BLaER1 (cell line): Measurements from ENCODE around the gene LRFN3.

Experiments used
- H3K27ac ChIP-seq: shearing (Covaris generic); formaldehyde crosslinking; 2 replicates; pipeline ENCODE4 v1.8.1; 2022
- H3K27me3 ChIP-seq: shearing (Covaris generic); formaldehyde crosslinking; 2 replicates; pipeline ENCODE4 v1.8.1; 2022
- H3K36me3 ChIP-seq: shearing (Covaris generic); formaldehyde crosslinking; 2 replicates; pipeline ENCODE4 v1.8.1; 2022
- H3K4me1 ChIP-seq: shearing (Covaris generic); formaldehyde crosslinking; 2 replicates; pipeline ENCODE4 v1.8.1; 2022
- H3K4me2 ChIP-seq: shearing (Covaris generic); formaldehyde crosslinking; 2 replicates; pipeline ENCODE4 v1.8.1; 2022
- H3K4me3 ChIP-seq: shearing (Covaris generic); formaldehyde crosslinking; 2 replicates; pipeline ENCODE4 v1.8.1; 2022
- H3K9ac ChIP-seq: shearing (Covaris generic); formaldehyde crosslinking; 2 replicates; pipeline ENCODE4 v1.8.1; 2022
- H3K9me3 ChIP-seq: shearing (Covaris generic); formaldehyde crosslinking; 2 replicates; pipeline ENCODE4 v1.8.1; 2022
- H4K20me1 ChIP-seq: shearing (Covaris generic); formaldehyde crosslinking; 2 replicates; pipeline ENCODE4 v1.8.1; 2022
- Cebpa-rat ChIP-seq: shearing (Covaris generic); IDR thresholded peaks from 2 replicates; pipeline ENCODE4 v1.8.1; 2022

The LRFN3 gene

GRCh38 chr19:35993923-35994598, 57.9 kb downstream of the LRFN3 start:
- Histone ChIP-seq H3K4me3 (peak overlapping the region; percentile 89), H3K9ac (peak overlapping the region; percentile 81; the same call in 1 of the 2 replicates), H3K9me3 (0 out of 2 replicates have a peak, but pooled peaks cover 4% of the 10 kb centered on the region), H3K4me1 (peaks cover 29% of the 10 kb centered on the region), H4K20me1 (peaks cover 27% of the 10 kb centered on the region), H3K36me3 (peaks cover 19% of the 10 kb centered on the region), H3K27ac (no peak overlapping the region), H3K27me3 (peaks cover 17% of the 10 kb centered on the region), H3K4me2 (peak overlapping the region; percentile 99)
- TF ChIP-seq Cebpa-rat, result no peak
